Fibroblast of pulmonary artery (primary cell): ENCODE results near the gene TEN1.
A peak's percentile ranks its signal among the peaks of the same experiment; 100 is the strongest.

Source experiments
- DNase-seq: peaks from one replicate; pipeline ENCODE4 v3.0.0-alpha.2; 2010; ENCODE audit warnings: low read depth
- H3K4me3 ChIP-seq: replicated peaks from 2 replicates; pipeline ENCODE4 v1.5.1; 2011; ENCODE audit warnings: low read depth, mild to moderate bottlenecking, control low read depth, low read length, moderate library complexity
- CTCF ChIP-seq: IDR thresholded peaks from 2 replicates; pipeline ENCODE4 v1.5.1; 2011; ENCODE audit warnings: mild to moderate bottlenecking, control low read depth, low read length, inconsistent platforms; ENCODE audit errors: missing control alignments

The TEN1 gene

DNA sequence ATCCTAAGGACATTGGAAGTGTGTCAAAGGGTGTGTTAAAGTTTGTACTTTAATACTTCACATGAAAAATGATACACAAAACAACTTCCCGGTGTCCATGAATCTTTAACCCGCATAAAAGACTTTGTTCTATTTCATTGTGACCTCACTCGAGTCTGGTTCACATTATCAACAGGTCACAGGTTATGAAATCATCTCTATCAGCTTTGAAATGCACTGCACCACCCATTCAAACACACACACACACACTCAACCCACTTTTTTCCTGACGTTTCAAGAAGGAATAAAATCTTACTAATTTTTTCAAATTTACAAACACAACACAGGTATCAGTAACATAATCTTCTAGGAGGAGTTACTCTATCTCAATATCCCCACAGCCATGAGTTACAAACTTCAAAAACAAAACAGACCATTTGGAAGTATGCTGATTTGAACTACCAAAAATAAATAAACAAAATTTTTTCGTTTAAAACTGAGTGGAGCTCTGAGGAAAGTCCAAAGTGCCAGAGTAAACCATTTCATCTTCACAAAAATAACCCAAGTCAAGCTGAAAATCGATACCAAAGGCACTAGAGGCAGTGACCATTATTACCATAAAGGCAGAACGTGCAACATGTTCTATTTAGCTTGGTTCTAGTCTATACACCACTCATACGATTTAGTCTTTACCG lies 2.7 kb upstream of the TEN1 start:
- no peak for TF ChIP-seq CTCF
- H3K4me3 ChIP-seq, result peak overlapping the region; percentile 10

DNA sequence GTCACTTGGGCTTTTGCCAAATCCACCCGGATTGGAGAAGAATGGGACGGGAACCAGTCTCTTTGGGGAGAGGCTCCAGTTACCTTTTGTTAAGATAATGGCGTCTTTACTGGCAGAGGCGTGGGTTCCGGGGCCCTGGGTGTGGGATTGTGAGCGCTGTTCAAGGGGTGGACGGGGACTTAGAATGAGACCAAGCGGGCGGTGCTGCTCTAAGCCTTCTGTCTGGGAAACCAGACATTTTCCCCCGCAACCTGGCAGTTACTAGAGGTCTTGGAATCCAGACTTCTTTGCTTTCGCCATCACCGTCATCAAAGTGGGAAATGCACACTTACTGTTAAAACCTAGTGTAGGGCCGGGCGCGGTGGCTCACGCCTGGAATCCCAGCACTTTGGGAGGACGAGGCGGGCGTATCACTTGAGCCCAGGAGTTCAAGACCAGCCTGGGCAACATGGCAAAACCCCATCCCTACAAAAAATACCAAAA lies 706 bp downstream of the TEN1 start:
- TF ChIP-seq CTCF, result no peak
- no peak for DNase-seq
- peak overlapping the region; percentile 88 for H3K4me3 ChIP-seq

More for the DNA sequence above, 2.7 kb upstream of the TEN1 start:
- DNase-seq, result no peak

DNA sequence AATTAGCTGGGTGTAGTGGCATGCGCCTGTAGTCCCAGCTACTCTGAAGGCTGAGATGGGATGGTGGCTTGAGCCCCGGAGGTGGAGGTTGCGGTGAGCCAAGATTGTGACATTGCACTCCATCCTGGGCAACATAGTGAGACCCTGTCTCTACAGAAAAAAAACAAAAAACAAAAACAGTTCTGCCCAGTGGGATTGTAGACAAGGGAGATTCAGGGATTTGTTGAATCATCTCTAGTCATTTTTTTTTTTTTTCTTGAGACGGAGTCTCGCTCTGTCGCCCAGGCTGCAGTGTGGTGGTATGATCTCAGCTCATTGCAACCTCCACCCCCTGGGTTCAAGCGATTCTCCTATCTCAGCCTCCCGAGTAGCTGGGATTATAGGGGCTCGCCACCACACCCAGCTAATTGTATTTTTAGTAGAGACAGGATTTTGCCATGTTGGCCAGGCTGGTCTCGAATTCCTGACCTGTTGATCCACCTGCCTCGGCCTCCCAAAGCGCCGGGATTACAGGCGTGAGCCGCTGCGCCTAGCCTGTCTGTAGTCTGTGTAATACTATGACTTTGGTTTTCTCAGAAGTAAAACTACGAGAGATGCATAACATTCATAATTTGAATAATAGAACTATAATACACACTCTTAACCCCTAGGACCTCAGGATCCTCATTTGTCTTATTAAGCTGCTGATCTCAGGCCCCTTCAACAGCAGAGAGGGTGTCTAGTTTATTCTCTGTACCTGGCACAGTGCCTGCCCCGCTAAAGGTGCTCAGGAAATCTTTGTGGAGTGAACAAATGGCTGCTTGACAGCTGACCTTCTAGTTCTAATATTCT lies 1.4 kb downstream of the TEN1 start:
- no peak for DNase-seq
- peak overlapping the region; percentile 88 for H3K4me3 ChIP-seq
- TF ChIP-seq CTCF, result no peak

- H3K4me3 ChIP-seq, result no peak overlapping the region
- no peak for DNase-seq
- no peak for TF ChIP-seq CTCF
Observed at GRCh38 chr17:75981019-75981615, 2.1 kb downstream of the TEN1 start.

GRCh38 chr17:75983501-75984181 lies 4.6 kb downstream of the TEN1 start:
- H3K4me3 ChIP-seq, result no peak overlapping the region
- TF ChIP-seq CTCF, result no peak
- no peak for DNase-seq

DNA sequence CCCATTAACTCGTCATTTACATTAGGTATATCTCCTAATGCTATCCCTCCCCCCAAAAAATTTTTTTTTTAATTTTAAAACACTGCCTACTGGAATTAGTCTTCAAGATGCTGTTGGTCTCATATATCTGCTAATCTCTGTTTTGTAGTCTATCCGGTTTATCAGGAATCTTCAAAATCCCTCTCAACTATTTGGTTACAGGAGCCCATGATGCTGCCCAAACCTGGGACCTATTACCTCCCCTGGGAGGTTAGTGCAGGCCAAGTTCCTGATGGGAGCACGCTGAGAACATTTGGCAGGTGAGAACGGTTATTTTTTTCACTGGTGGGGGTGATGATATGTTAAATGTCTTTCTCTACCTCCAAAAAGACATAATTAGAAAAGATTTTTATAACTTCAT lies 6.9 kb downstream of the TEN1 start:
- no peak for DNase-seq
- no peak for TF ChIP-seq CTCF
- H3K4me3 ChIP-seq, result no peak overlapping the region
